H9 (cell line): ENCODE measurements around the gene ASMTL. TPM values are rescaled to one million over a fixed set of nuclear protein-coding genes. Genes with fewer than 3 reads are reported as not detected.
A peak's percentile ranks its signal among the peaks of the same experiment; 100 is the strongest.

Experiments used
- DNase-seq: peaks from one replicate; pipeline ENCODE4 v3.0.0-alpha.2; 2017
- H2AFZ ChIP-seq: one replicate; pipeline ENCODE4 v1.6.1; 2013; ENCODE audit warnings: mild to moderate bottlenecking, low read length, control low read depth, moderate library complexity
- H2AK5ac ChIP-seq: 2 replicates; pipeline ENCODE4 v1.6.1; 2013; ENCODE audit warnings: low read length, control low read depth, mixed read lengths; ENCODE audit not compliant: insufficient read length
- H2BK120ac ChIP-seq: one replicate; pipeline ENCODE4 v1.6.1; 2013; ENCODE audit warnings: low read depth, mild to moderate bottlenecking, low read length, control low read depth, inconsistent platforms; ENCODE audit not compliant: poor library complexity, severe bottlenecking
- H2BK12ac ChIP-seq: 2 replicates; pipeline ENCODE4 v1.6.1; 2013; ENCODE audit warnings: low read length, control low read depth, mixed read lengths, low read depth; ENCODE audit not compliant: insufficient read length
- H2BK15ac ChIP-seq: 2 replicates; pipeline ENCODE4 v1.6.1; 2013; ENCODE audit warnings: low read depth, low read length, control low read depth
- H2BK20ac ChIP-seq: one replicate; pipeline ENCODE4 v1.6.1; 2013; ENCODE audit warnings: low read depth, mild to moderate bottlenecking, low read length, control low read depth, inconsistent platforms; ENCODE audit not compliant: poor library complexity, severe bottlenecking
- H2BK5ac ChIP-seq: 2 replicates; pipeline ENCODE4 v1.6.1; 2013; ENCODE audit warnings: low read length, control low read depth, mixed read lengths; ENCODE audit not compliant: insufficient read length
- H3K14ac ChIP-seq: 2 replicates; pipeline ENCODE4 v1.6.1; 2013; ENCODE audit warnings: low read length, control low read depth; ENCODE audit not compliant: insufficient read depth
- H3K18ac ChIP-seq: 2 replicates; pipeline ENCODE4 v1.6.1; 2013; ENCODE audit warnings: low read depth, mild to moderate bottlenecking, mixed read lengths, low read length, control low read depth; ENCODE audit not compliant: insufficient read length
- H3K23ac ChIP-seq: 2 replicates; pipeline ENCODE4 v1.6.1; 2013; ENCODE audit warnings: low read length, control low read depth, mixed read lengths, low read depth; ENCODE audit not compliant: insufficient read length
- H3K23me2 ChIP-seq: 2 replicates; pipeline ENCODE4 v1.6.1; 2013; ENCODE audit warnings: low read depth, mild to moderate bottlenecking, mixed read lengths, low read length, control low read depth; ENCODE audit not compliant: insufficient read length, poor library complexity, severe bottlenecking
- H3K27ac ChIP-seq: 2 replicates; pipeline ENCODE4 v1.5.1; 2013; ENCODE audit warnings: low read length, control low read depth, mixed read lengths, low read depth; ENCODE audit not compliant: insufficient read length
- H3K27me3 ChIP-seq: 2 replicates; pipeline ENCODE4 v1.6.1; 2013; ENCODE audit warnings: low read length, control low read depth, inconsistent platforms; ENCODE audit not compliant: insufficient read depth
- H3K4ac ChIP-seq: 2 replicates; pipeline ENCODE4 v1.6.1; 2013; ENCODE audit warnings: low read depth, mild to moderate bottlenecking, control low read depth, inconsistent platforms, low read length, moderate library complexity
- H3K4me1 ChIP-seq: 2 replicates; pipeline ENCODE4 v1.6.1; 2013; ENCODE audit warnings: low read length, control low read depth, inconsistent platforms; ENCODE audit not compliant: insufficient read depth
- H3K4me2 ChIP-seq: 2 replicates; pipeline ENCODE4 v1.6.1; 2013; ENCODE audit warnings: low read length, control low read depth, mixed read lengths; ENCODE audit not compliant: insufficient read length, insufficient read depth
- H3K56ac ChIP-seq: 2 replicates; pipeline ENCODE4 v1.6.1; 2013; ENCODE audit warnings: low read depth, mild to moderate bottlenecking, mixed read lengths, low read length, control low read depth; ENCODE audit not compliant: insufficient read length
- H3K79me1 ChIP-seq: 2 replicates; pipeline ENCODE4 v1.6.1; 2013; ENCODE audit warnings: low read depth, mild to moderate bottlenecking, moderate library complexity, low read length, control low read depth, inconsistent platforms; ENCODE audit not compliant: insufficient read depth, poor library complexity, severe bottlenecking
- H3K79me2 ChIP-seq: 2 replicates; pipeline ENCODE4 v1.6.1; 2013; ENCODE audit warnings: low read length, control low read depth, inconsistent platforms; ENCODE audit not compliant: insufficient read depth
- H3K9ac ChIP-seq: 2 replicates; pipeline ENCODE4 v1.6.1; 2013; ENCODE audit warnings: low read length, control low read depth, mixed read lengths; ENCODE audit not compliant: insufficient read length; ENCODE audit errors: extremely low read depth
- H3K9me3 ChIP-seq: one replicate; pipeline ENCODE4 v1.6.1; 2013; ENCODE audit warnings: low read depth, low read length, inconsistent platforms; ENCODE audit not compliant: control insufficient read depth
- H3T11ph ChIP-seq: one replicate; pipeline ENCODE4 v1.6.1; 2013; ENCODE audit warnings: mild to moderate bottlenecking, low read length, control low read depth, inconsistent platforms
- H4K20me1 ChIP-seq: one replicate; pipeline ENCODE4 v1.6.1; 2013; ENCODE audit not compliant: control insufficient read depth, insufficient read length, insufficient read depth
- H4K5ac ChIP-seq: 2 replicates; pipeline ENCODE4 v1.6.1; 2013; ENCODE audit warnings: low read depth, mild to moderate bottlenecking, mixed read lengths, low read length, control low read depth; ENCODE audit not compliant: insufficient read length
- H4K8ac ChIP-seq: replicated peaks from 2 replicates; pipeline ENCODE4 v1.6.1; 2013; ENCODE audit warnings: low read length, control low read depth, mixed read lengths, low read depth; ENCODE audit not compliant: insufficient read length
- H4K91ac ChIP-seq: 2 replicates; pipeline ENCODE4 v1.6.1; 2013; ENCODE audit warnings: low read depth, mild to moderate bottlenecking, moderate library complexity, mixed read lengths, low read length, control low read depth; ENCODE audit not compliant: insufficient read length
- H3K27ac Mint-ChIP-seq, 3 experiments: 2 replicates in 2 of 3; 3 replicates in 1 of 3; pipeline ENCODE4 v1.8.0; 2020 to 2021; ENCODE audit warnings: mixed read lengths in 3 of 3, mild to moderate bottlenecking in 1 of 3, moderate library complexity in 1 of 3
- H3K27me3 Mint-ChIP-seq: 2 replicates; pipeline ENCODE4 v1.8.0; 2021; ENCODE audit warnings: low read depth, mild to moderate bottlenecking, moderate library complexity, mixed read lengths
- H3K36me3 Mint-ChIP-seq, 3 experiments: 2 replicates in 2 of 3; 3 replicates in 1 of 3; pipeline ENCODE4 v1.8.0; 2020 to 2021; ENCODE audit warnings: low read depth in 3 of 3, mixed read lengths in 3 of 3; ENCODE audit not compliant: insufficient read depth in 1 of 3
- H3K4me1 Mint-ChIP-seq, 2 experiments: 2 replicates each; pipeline ENCODE4 v1.8.0; 2020; ENCODE audit warnings: mixed read lengths in 2 of 2
- H3K4me3 Mint-ChIP-seq, 2 experiments: 2 replicates in 1 of 2; 3 replicates in 1 of 2; pipeline ENCODE4 v1.8.0; 2020 to 2021; ENCODE audit warnings: mild to moderate bottlenecking in 2 of 2, mixed read lengths in 2 of 2, moderate library complexity in 1 of 2
- H3K9me3 Mint-ChIP-seq, 2 experiments: 2 replicates in 1 of 2; 3 replicates in 1 of 2; pipeline ENCODE4 v1.8.0; 2020; ENCODE audit warnings: mild to moderate bottlenecking in 2 of 2, mixed read lengths in 2 of 2, moderate library complexity in 1 of 2
- CTCF ChIP-seq: fragments of 200-600 bp; sonication (generic); conservative IDR thresholded peaks from 3 replicates; pipeline ENCODE4 v1.8.0; 2021; ENCODE audit warnings: antibody characterized with exemption, mild to moderate bottlenecking
- WGBS: extraction: QIAGEN DNeasy Blood & Tissue Kit; methylation state at CpG from one replicate; pipeline ENCODE4 v1.1.7; 2013; ENCODE audit warnings: missing lambda C conversion rate, low lambda C conversion rate, mixed read lengths; ENCODE audit not compliant: insufficient read length; ENCODE audit errors: extremely low coverage; 5-methylcytosine and 5-hydroxymethylcytosine counted together
- total RNA-seq: library from RNA; stranded (reverse); gene quantifications from 2 replicates; pipeline ENCODE4 v1.2.1, GENCODE V29; 2021

The ASMTL gene
- total RNA-seq, 1 experiment from 2014 or later = 59.8 TPM

GRCh38 chrX:1463581-1463980, 10.9 kb upstream of the ASMTL start:
- H2BK120ac ChIP-seq = no peak overlapping the region
- no peak overlapping the region for H3K23ac ChIP-seq
- peak; percentile 22 for DNase-seq
- WGBS = no CpG with 5 or more reads among the region's 5 CpGs
- no peak overlapping the region for H4K8ac ChIP-seq
- no peak overlapping the region for H3K14ac ChIP-seq
- no peaks in the 10 kb centered on the region; the same call in 1 of the 2 replicates for H3K27me3 ChIP-seq
- H3K27ac ChIP-seq = no peak overlapping the region
- no peak overlapping the region for H2BK5ac ChIP-seq
- no peaks in the 10 kb centered on the region; a peak in 1 of 5 replicates for H3K9me3 Mint-ChIP-seq
- no peak overlapping the region for H3K56ac ChIP-seq
- no peak overlapping the region for H3K9ac ChIP-seq
- no peaks in the 10 kb centered on the region for H3K79me2 ChIP-seq
- H3K79me1 ChIP-seq = no peaks in the 10 kb centered on the region
- no peak overlapping the region for H4K5ac ChIP-seq
- H3K36me3 Mint-ChIP-seq = no peaks in the 10 kb centered on the region
- H3K23me2 ChIP-seq = no peaks in the 10 kb centered on the region
- no peak overlapping the region for H4K91ac ChIP-seq
- no peak overlapping the region for H3K27ac Mint-ChIP-seq
- no peak overlapping the region for H3K18ac ChIP-seq
- H3K4me1 ChIP-seq = no peaks in the 10 kb centered on the region
- H4K20me1 ChIP-seq = no peaks in the 10 kb centered on the region
- H3K4me1 Mint-ChIP-seq = peaks cover 6% of the 10 kb centered on the region in 2 experiments
- no peak overlapping the region for H2AK5ac ChIP-seq
- no peak overlapping the region for H3K4ac ChIP-seq
- H3K9me3 ChIP-seq = no peaks in the 10 kb centered on the region
- no peak overlapping the region for H2BK12ac ChIP-seq
- no peak overlapping the region for H3K4me2 ChIP-seq
- no peak overlapping the region for H2BK20ac ChIP-seq
- no peak overlapping the region for H2AFZ ChIP-seq
- no peak overlapping the region for H3T11ph ChIP-seq
- peaks cover 8% of the 10 kb centered on the region for H3K27me3 Mint-ChIP-seq
- no peak overlapping the region for H3K4me3 Mint-ChIP-seq
- no peak for TF ChIP-seq CTCF
- H2BK15ac ChIP-seq = no peak overlapping the region
